ENCODE data around the gene TNC.

The TNC gene

GRCh38 chr9:115117999-115118878 is at the start of gene TNC:
Gene TNC, minus strand, starts transcription at chr9:115118157. Its CDS starts 27,139 bp downstream, at chr9:115091018.
- H3K36me3 ChIP-seq (ENCODE audit: low read length) = no peaks in the 10 kb centered on the region
- H3K4me3 ChIP-seq (ENCODE audit: insufficient read depth, low read length, poor library complexity, severe bottlenecking) = no peak within 1 kb of the TSS
- no peaks in the 10 kb centered on the region for H3K79me2 ChIP-seq (ENCODE audit: insufficient read depth, low read length)
- H3K4me2 ChIP-seq (ENCODE audit: low read depth, low read length, poor library complexity, severe bottlenecking) = no peak within 1 kb of the TSS
- H3K9me3 ChIP-seq (ENCODE audit: insufficient read depth, low read length) = no peaks in the 10 kb centered on the region
- H4K20me1 ChIP-seq (ENCODE audit: low read depth, low read length) = no peaks in the 10 kb centered on the region
- H3K27me3 ChIP-seq (ENCODE audit: low read length) = no peaks in the 10 kb centered on the region; the same call in 1 of the 2 replicates
- no peak within 1 kb of the TSS for H2AFZ ChIP-seq (ENCODE audit: low read depth, low read length, severe bottlenecking)
- TF ChIP-seq EZH2phosphoT487 (conservative IDR thresholded peaks at IDR 0.05; ENCODE audit: low read length) = no peak
- no peak for TF ChIP-seq CTCF (IDR thresholded peaks at IDR 0.05; ENCODE audit: insufficient read depth, low read length, poor library complexity, severe bottlenecking)
- H3F3A ChIP-seq (ENCODE audit: insufficient read depth) = no peaks in the 10 kb centered on the region
- no peak within 1 kb of the TSS for H3K9ac ChIP-seq (ENCODE audit: low read length)
- H3K27ac ChIP-seq (ENCODE audit: low read depth, low read length) = no peak within 1 kb of the TSS
- H3K9me2 ChIP-seq (replicated peaks; ENCODE audit: insufficient read depth, low read length) = no peaks in the 10 kb centered on the region

GRCh38 chr9:115167175-115167574 is 49.2 kb upstream of the TNC start:
- H3K27me3 ChIP-seq (ENCODE audit: low read length) = no peaks in the 10 kb centered on the region
- H3K79me2 ChIP-seq (ENCODE audit: insufficient read depth, low read length) = no peaks in the 10 kb centered on the region
- no peaks in the 10 kb centered on the region for H3K9me3 ChIP-seq (ENCODE audit: insufficient read depth, low read length)
- H3F3A ChIP-seq (ENCODE audit: insufficient read depth) = no peaks in the 10 kb centered on the region
- no peak overlapping the region for H3K9ac ChIP-seq (ENCODE audit: low read length)
- no peak overlapping the region for H3K4me3 ChIP-seq (ENCODE audit: insufficient read depth, low read length, poor library complexity, severe bottlenecking)
- TF ChIP-seq CTCF (IDR thresholded peaks at IDR 0.05; ENCODE audit: insufficient read depth, low read length, poor library complexity, severe bottlenecking) (no peak), EZH2phosphoT487 (conservative IDR thresholded peaks at IDR 0.05; ENCODE audit: low read length) (no peak)
- H3K36me3 ChIP-seq (ENCODE audit: low read length) = no peaks in the 10 kb centered on the region
- H3K4me2 ChIP-seq (ENCODE audit: low read depth, low read length, poor library complexity, severe bottlenecking) = no peak overlapping the region
- no peaks in the 10 kb centered on the region for H4K20me1 ChIP-seq (ENCODE audit: low read depth, low read length)
- no peak overlapping the region for H2AFZ ChIP-seq (ENCODE audit: low read depth, low read length, severe bottlenecking)
- H3K27ac ChIP-seq (ENCODE audit: low read depth, low read length) = no peak overlapping the region
- no peaks in the 10 kb centered on the region for H3K9me2 ChIP-seq (replicated peaks; ENCODE audit: insufficient read depth, low read length)

- Histone ChIP-seq H3K4me3 (ENCODE audit: insufficient read depth, low read length, poor library complexity, severe bottlenecking) (no peak overlapping the region), H3K9ac (ENCODE audit: low read length) (no peak overlapping the region), H3K27ac (ENCODE audit: low read depth, low read length) (no peak overlapping the region), H3K9me2 (replicated peaks; ENCODE audit: insufficient read depth, low read length) (no peaks in the 10 kb centered on the region), H3K4me2 (ENCODE audit: low read depth, low read length, poor library complexity, severe bottlenecking) (no peak overlapping the region), H3K36me3 (ENCODE audit: low read length) (no peaks in the 10 kb centered on the region), H3K27me3 (ENCODE audit: low read length) (no peaks in the 10 kb centered on the region), H3K9me3 (ENCODE audit: insufficient read depth, low read length) (no peaks in the 10 kb centered on the region), H4K20me1 (ENCODE audit: low read depth, low read length) (no peaks in the 10 kb centered on the region), H3F3A (ENCODE audit: insufficient read depth) (no peaks in the 10 kb centered on the region), H3K79me2 (ENCODE audit: insufficient read depth, low read length) (no peaks in the 10 kb centered on the region), H2AFZ (ENCODE audit: low read depth, low read length, severe bottlenecking) (no peak overlapping the region)
- TF ChIP-seq CTCF (IDR thresholded peaks at IDR 0.05; ENCODE audit: insufficient read depth, low read length, poor library complexity, severe bottlenecking) (no peak), EZH2phosphoT487 (conservative IDR thresholded peaks at IDR 0.05; ENCODE audit: low read length) (no peak)
Observed at GRCh38 chr9:115165233-115165632, 47.3 kb upstream of the TNC start.

All from SU-DHL-6 (cell line).